MCF 10A (cell line): ENCODE data around the gene RAB3B. TPM values are rescaled to one million over a fixed set of nuclear protein-coding genes. Genes with fewer than 3 reads are reported as not detected.

Experiments used
- BruUV-seq: library from RNA; stranded (reverse); fragments of 400-500 nt; replicated peaks from 2 replicates; lab custom pipeline; 2021; lab: Mats Ljungman, UMichigan
- CTCF ChIA-PET: fragments of 300-600 bp; sonication (Branson Sonifier 250); formaldehyde crosslinking; extraction: SDS; loops from one replicate; lab custom pipeline; 2021; ENCODE audit warnings: antibody characterized with exemption, inconsistent platforms; lab: Yijun Ruan, JAX
- POLR2A ChIA-PET: fragments of 300-600, 350-650 bp; sonication (Branson Sonifier 250); formaldehyde crosslinking; extraction: SDS; loops from one replicate; lab custom pipeline; 2020; ENCODE audit warnings: antibody characterized with exemption, inconsistent platforms; lab: Yijun Ruan, JAX
- DNase-seq: peaks from one replicate; pipeline ENCODE4 v3.0.0-alpha.2; 2018; ENCODE audit not compliant: unreplicated experiment
- H3K27ac Mint-ChIP-seq: one replicate; pipeline ENCODE4 v1.8.0; 2022; ENCODE audit warnings: mild to moderate bottlenecking, low read depth, mixed read lengths; ENCODE audit not compliant: unreplicated experiment
- H3K27me3 Mint-ChIP-seq: one replicate; pipeline ENCODE4 v1.8.0; 2022; ENCODE audit warnings: mixed read lengths; ENCODE audit not compliant: insufficient read depth, unreplicated experiment
- H3K36me3 Mint-ChIP-seq: one replicate; pipeline ENCODE4 v1.8.0; 2022; ENCODE audit warnings: mild to moderate bottlenecking, moderate library complexity, mixed read lengths; ENCODE audit not compliant: insufficient read depth, unreplicated experiment
- H3K4me1 Mint-ChIP-seq: one replicate; pipeline ENCODE4 v1.8.0; 2022; ENCODE audit warnings: mixed read lengths; ENCODE audit not compliant: insufficient read depth, unreplicated experiment
- H3K4me3 Mint-ChIP-seq: one replicate; pipeline ENCODE4 v1.8.0; 2022; ENCODE audit warnings: mild to moderate bottlenecking, moderate library complexity, mixed read lengths; ENCODE audit not compliant: unreplicated experiment
- H3K9me3 Mint-ChIP-seq: one replicate; pipeline ENCODE4 v1.8.0; 2022; ENCODE audit warnings: mixed read lengths; ENCODE audit not compliant: unreplicated experiment
- CTCF ChIP-seq: fragments of 200-600 bp; IDR thresholded peaks from one replicate; pipeline ENCODE4 v1.8.0; 2022; ENCODE audit warnings: antibody characterized with exemption, mild to moderate bottlenecking; ENCODE audit not compliant: unreplicated experiment
- intact Hi-C: fragments of 100-400 bp; cut with micrococcal nuclease; formaldehyde crosslinking; loops from 2 replicates; pipeline ENCODE4 v1.14.1; 2022
- total RNA-seq: library from RNA; stranded (reverse); gene quantifications from 2 replicates; pipeline ENCODE4 v1.2.3, GENCODE V29; 2022

Gene RAB3B
- total RNA-seq, 1 experiment from 2014 or later: 0.05 TPM

GRCh38 chr1:51863384-51863783 is 127.1 kb downstream of the RAB3B start:
- ChIA-PET CTCF (no interaction called here), POLR2A (interaction anchor here (0.8 to 1.3 kb wide), 2 partner anchors 13 to 16 kb away, joined by 3 read pairs; no protein-coding TSS in a partner anchor)
- no peak overlapping the region for H3K4me3 Mint-ChIP-seq
- H3K9me3 Mint-ChIP-seq: no peaks in the 10 kb centered on the region
- H3K27ac Mint-ChIP-seq: no peak overlapping the region
- intact Hi-C loops: no loop called here
- TF ChIP-seq CTCF: no peak
- peaks cover 17% of the 10 kb centered on the region for H3K4me1 Mint-ChIP-seq
- H3K36me3 Mint-ChIP-seq: peaks cover 19% of the 10 kb centered on the region
- BruUV-seq: no TSS peak
- no peaks in the 10 kb centered on the region for H3K27me3 Mint-ChIP-seq
- DNase-seq: no peak

- H3K27ac Mint-ChIP-seq: no peak overlapping the region
- no peak for TF ChIP-seq CTCF
- BruUV-seq: no TSS peak
- H3K9me3 Mint-ChIP-seq: no peaks in the 10 kb centered on the region
- H3K4me3 Mint-ChIP-seq: no peak overlapping the region
- ChIA-PET POLR2A (no interaction called here), CTCF (no interaction called here)
- H3K36me3 Mint-ChIP-seq: peaks cover 19% of the 10 kb centered on the region
- intact Hi-C loops: no loop called here
- no peak for DNase-seq
- H3K27me3 Mint-ChIP-seq: no peaks in the 10 kb centered on the region
- H3K4me1 Mint-ChIP-seq: no peaks in the 10 kb centered on the region
Observed at GRCh38 chr1:51861669-51862068, 128.8 kb downstream of the RAB3B start.

- DNase-seq: no peak
- ChIA-PET POLR2A (no interaction called here), CTCF (no interaction called here)
- H3K4me3 Mint-ChIP-seq: no peak overlapping the region
- no TSS peak for BruUV-seq
- H3K36me3 Mint-ChIP-seq: peaks cover 27% of the 10 kb centered on the region
- H3K27me3 Mint-ChIP-seq: no peaks in the 10 kb centered on the region
- H3K4me1 Mint-ChIP-seq: no peaks in the 10 kb centered on the region
- no peaks in the 10 kb centered on the region for H3K9me3 Mint-ChIP-seq
- no peak overlapping the region for H3K27ac Mint-ChIP-seq
- no peak for TF ChIP-seq CTCF
- intact Hi-C loops: no loop called here
Observed at GRCh38 chr1:51859735-51860134, 130.8 kb downstream of the RAB3B start.

GRCh38 chr1:51859333-51859732 is 131.2 kb downstream of the RAB3B start:
- Mint-ChIP-seq H3K36me3 (peaks cover 31% of the 10 kb centered on the region), H3K4me1 (no peaks in the 10 kb centered on the region), H3K27me3 (no peaks in the 10 kb centered on the region), H3K4me3 (no peak overlapping the region), H3K9me3 (no peaks in the 10 kb centered on the region), H3K27ac (no peak overlapping the region)
- BruUV-seq: no TSS peak
- TF ChIP-seq CTCF: no peak
- intact Hi-C loops: no loop called here
- DNase-seq: no peak
- ChIA-PET POLR2A (interaction anchor here (1.0 to 1.4 kb wide), 2 partner anchors 10 to 12 kb away, joined by 3 to 4 read pairs; no protein-coding TSS in a partner anchor), CTCF (no interaction called here)
